ENCODE measurements around the gene GLT8D2. TPM values are rescaled to one million over a fixed set of nuclear protein-coding genes. Genes with fewer than 3 reads are reported as not detected.

Gene GLT8D2
- total and polyA plus RNA-seq, 7 donors, result 1.6 to 53.2 (median 12.5) TPM

DNA sequence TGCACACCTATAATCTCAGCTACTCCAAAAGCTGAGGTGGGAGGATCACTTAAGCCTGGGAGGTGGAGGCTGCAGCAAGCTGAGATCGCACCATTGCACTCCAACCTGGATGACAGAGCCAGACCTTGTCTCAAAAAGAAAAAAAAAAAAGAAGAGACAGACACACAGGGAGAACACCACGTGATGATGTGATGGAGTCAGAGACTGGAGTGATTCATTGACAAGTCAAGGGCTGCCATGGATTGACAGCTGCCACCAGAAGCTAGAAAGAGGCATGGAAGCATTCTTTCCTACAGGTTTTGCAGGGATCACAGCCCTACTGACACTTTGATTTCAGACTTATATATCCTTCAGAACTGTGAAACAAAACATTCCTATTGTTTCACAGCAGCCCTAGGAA is 10.8 kb upstream of the GLT8D2 start:
- WGBS, 2 donors, result 57 to 66% methylated on average over 2 of the region's 2 CpGs
- Histone ChIP-seq H3K9me3 (no peaks in the 10 kb centered on the region), H3K4me1 (peaks cover 0 to 36% (median 28%) of the 10 kb centered on the region in 4 donors), H3K36me3 (no peaks in the 10 kb centered on the region), H3K27ac (no peak overlapping the region), H3K27me3 (no peaks in the 10 kb centered on the region), H3K4me3 (no peak overlapping the region)
- TF ChIP-seq POLR2A (IDR thresholded peaks at IDR 0.05) (no peak), EP300 (IDR thresholded peaks at IDR 0.05) (no peak), POLR2AphosphoS5 (IDR thresholded peaks at IDR 0.05) (no peak)
- TF ChIP-seq, protein P1, sequence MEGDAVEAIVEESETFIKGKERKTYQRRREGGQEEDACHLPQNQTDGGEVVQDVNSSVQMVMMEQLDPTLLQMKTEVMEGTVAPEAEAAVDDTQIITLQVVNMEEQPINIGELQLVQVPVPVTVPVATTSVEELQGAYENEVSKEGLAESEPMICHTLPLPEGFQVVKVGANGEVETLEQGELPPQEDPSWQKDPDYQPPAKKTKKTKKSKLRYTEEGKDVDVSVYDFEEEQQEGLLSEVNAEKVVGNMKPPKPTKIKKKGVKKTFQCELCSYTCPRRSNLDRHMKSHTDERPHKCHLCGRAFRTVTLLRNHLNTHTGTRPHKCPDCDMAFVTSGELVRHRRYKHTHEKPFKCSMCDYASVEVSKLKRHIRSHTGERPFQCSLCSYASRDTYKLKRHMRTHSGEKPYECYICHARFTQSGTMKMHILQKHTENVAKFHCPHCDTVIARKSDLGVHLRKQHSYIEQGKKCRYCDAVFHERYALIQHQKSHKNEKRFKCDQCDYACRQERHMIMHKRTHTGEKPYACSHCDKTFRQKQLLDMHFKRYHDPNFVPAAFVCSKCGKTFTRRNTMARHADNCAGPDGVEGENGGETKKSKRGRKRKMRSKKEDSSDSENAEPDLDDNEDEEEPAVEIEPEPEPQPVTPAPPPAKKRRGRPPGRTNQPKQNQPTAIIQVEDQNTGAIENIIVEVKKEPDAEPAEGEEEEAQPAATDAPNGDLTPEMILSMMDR (IDR thresholded peaks at IDR 0.05), result no peak
- intact Hi-C loops (cut with DNase I), result no loop called here
- no peak for DNase-seq

DNA sequence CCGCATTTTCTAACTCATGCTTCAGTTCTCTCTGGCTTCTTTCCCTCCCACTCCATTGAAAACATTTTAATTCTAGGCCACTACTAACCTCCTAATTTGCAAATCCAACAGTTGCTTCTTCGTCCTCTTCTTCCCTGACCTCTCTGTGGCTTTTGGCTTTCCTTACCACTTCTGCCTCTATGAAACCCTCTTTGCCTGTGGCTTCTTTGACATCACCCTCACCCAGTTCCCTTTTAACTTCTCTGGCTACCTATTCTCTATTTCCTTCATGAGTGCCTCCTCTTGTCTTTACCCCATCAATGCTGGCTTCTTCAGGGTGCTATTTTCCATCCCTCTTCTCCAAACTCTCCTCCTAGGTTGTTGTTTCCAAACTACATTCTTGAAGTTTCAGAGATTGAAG is 10.0 kb upstream of the GLT8D2 start:
- Histone ChIP-seq H3K9me3 (no peaks in the 10 kb centered on the region), H3K27me3 (no peaks in the 10 kb centered on the region), H3K36me3 (no peaks in the 10 kb centered on the region), H3K4me3 (no peak overlapping the region), H3K4me1 (peaks cover 0 to 39% (median 28%) of the 10 kb centered on the region in 4 donors), H3K27ac (peak overlapping the region in 1 of 4 donors; percentile 41)
- DNase-seq, result no peak
- TF ChIP-seq EP300 (IDR thresholded peaks at IDR 0.05) (no peak), POLR2A (IDR thresholded peaks at IDR 0.05) (no peak), POLR2AphosphoS5 (IDR thresholded peaks at IDR 0.05) (no peak)
- TF ChIP-seq, protein P1 (IDR thresholded peaks at IDR 0.05), result no peak
- intact Hi-C loops (cut with DNase I), result no loop called here
- WGBS, 2 donors, result 65 to 82% methylated on average over 2 of the region's 2 CpGs

DNA sequence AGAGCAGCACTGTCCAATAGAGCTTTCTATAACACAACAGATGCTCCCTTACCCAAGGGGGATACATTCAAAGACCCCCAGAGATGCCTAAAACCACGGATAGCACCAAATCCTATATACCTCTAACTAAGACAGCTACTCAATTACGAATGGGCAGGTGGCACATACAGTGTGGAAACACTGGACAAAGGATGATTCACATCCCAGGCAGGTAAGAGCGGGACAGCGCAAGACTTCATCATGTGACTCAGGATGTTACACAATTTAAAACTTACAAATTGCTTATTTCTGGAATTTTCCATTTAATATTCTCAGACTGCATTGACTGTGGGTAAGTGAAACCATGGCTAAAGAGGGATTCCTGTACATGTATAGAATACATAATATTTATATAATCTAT is 8.8 kb upstream of the GLT8D2 start:
- H3K4me1 ChIP-seq, result peaks cover 0 to 44% (median 29%) of the 10 kb centered on the region in 4 donors
- no peaks in the 10 kb centered on the region for H3K27me3 ChIP-seq
- DNase-seq, result no peak
- no peak for TF ChIP-seq EP300 (IDR thresholded peaks at IDR 0.05)
- no peak for TF ChIP-seq POLR2A (IDR thresholded peaks at IDR 0.05)
- TF ChIP-seq, protein P1 (IDR thresholded peaks at IDR 0.05), result no peak
- no peak for TF ChIP-seq POLR2AphosphoS5 (IDR thresholded peaks at IDR 0.05)
- no peaks in the 10 kb centered on the region for H3K36me3 ChIP-seq
- no peak overlapping the region for H3K4me3 ChIP-seq
- 88% methylated on average over 4 of the region's 4 CpGs for WGBS, 2 donors
- intact Hi-C loops (cut with DNase I), result no loop called here
- H3K9me3 ChIP-seq, result no peaks in the 10 kb centered on the region
- no peak overlapping the region for H3K27ac ChIP-seq

- no peaks in the 10 kb centered on the region for H3K36me3 ChIP-seq
- H3K4me1 ChIP-seq, result peaks cover 0 to 36% (median 22%) of the 10 kb centered on the region in 4 donors
- intact Hi-C loops (cut with DNase I), result loop anchor here (2.0 kb wide), 1 partner anchor 51 kb away; no protein-coding TSS in a partner anchor
- 0 to 12% methylated on average over 1 of the region's 1 CpG for WGBS, 2 donors
- H3K4me3 ChIP-seq, result no peak overlapping the region
- H3K27me3 ChIP-seq, result no peaks in the 10 kb centered on the region
- no peaks in the 10 kb centered on the region for H3K9me3 ChIP-seq
- no peak overlapping the region for H3K27ac ChIP-seq
- TF ChIP-seq POLR2AphosphoS5 (IDR thresholded peaks at IDR 0.05) (no peak), POLR2A (IDR thresholded peaks at IDR 0.05) (no peak)
- TF ChIP-seq, protein P1 (IDR thresholded peaks at IDR 0.05), result peak; percentile 38 to 58 (median 46)
- no peak for DNase-seq
Measured at GRCh38 chr12:104057771-104058197, 7.8 kb upstream of the GLT8D2 start.

DNA sequence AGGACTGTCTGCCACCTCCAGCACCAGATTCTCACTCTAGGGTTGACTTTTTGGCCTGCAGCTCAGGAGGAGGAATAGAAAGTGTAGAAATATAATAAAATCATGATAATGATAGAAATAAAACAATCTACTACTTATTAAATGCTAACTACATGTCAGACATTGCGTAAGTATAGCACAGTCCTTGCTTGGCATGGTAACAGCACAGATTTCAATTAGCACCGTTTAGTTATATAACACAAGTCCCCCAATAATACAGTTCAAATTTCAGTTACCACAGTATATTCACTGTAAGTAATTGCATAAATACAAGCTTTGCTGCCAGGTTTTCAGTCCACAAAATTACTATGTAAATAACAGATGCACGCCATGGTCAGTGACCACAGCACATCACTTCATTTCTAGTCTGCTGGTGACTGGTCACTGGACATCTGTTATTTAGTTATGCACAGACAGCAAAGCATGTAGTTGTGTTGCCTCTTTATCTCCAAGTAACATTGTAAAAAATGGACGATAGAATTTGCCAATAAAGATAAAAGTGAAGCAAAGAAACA is 6.5 kb upstream of the GLT8D2 start:
- intact Hi-C loops (cut with DNase I), result loop anchor here (2.0 kb wide), 1 partner anchor 52 kb away; no protein-coding TSS in a partner anchor
- WGBS, 2 donors, result 31 to 71% methylated on average over 4 of the region's 4 CpGs
- Histone ChIP-seq H3K4me1 (peaks cover 0 to 36% (median 22%) of the 10 kb centered on the region in 4 donors), H3K4me3 (no peak overlapping the region), H3K27ac (peak overlapping the region; percentile 42 to 71 (median 64)), H3K9me3 (no peaks in the 10 kb centered on the region), H3K27me3 (no peaks in the 10 kb centered on the region), H3K36me3 (no peaks in the 10 kb centered on the region)
- no peak for DNase-seq
- no peak for TF ChIP-seq POLR2A (IDR thresholded peaks at IDR 0.05)
- no peak for TF ChIP-seq POLR2AphosphoS5 (IDR thresholded peaks at IDR 0.05)
- TF ChIP-seq, protein P1 (IDR thresholded peaks at IDR 0.05), result no peak
- TF ChIP-seq EP300 (IDR thresholded peaks at IDR 0.05), result no peak
